HL-60 (cell line): ENCODE measurements around the gene C19orf44.

Experiments
- DNase-seq, 2 experiments: peaks; one replicate each; pipeline ENCODE4 v3.0.0-alpha.2; 2010 to 2020; ENCODE audit warnings: low read depth in 1 of 2, low spot score in 1 of 2
- H3K27ac ChIP-seq: fragments of 250-450 bp; sonication (Bioruptor Pico); replicated peaks from 2 replicates; pipeline ENCODE4 v1.5.1; 2020; ENCODE audit warnings: mild to moderate bottlenecking, moderate library complexity
- H3K27me3 ChIP-seq: fragments of 250-450 bp; sonication (Bioruptor Pico); 2 replicates; pipeline ENCODE4 v1.5.1; 2021; ENCODE audit warnings: mild to moderate bottlenecking, moderate library complexity; ENCODE audit not compliant: insufficient read depth, poor library complexity, severe bottlenecking
- H3K4me3 ChIP-seq: replicated peaks from 2 replicates; pipeline ENCODE4 v1.5.1; 2011; ENCODE audit warnings: mild to moderate bottlenecking, control low read depth, low read length; ENCODE audit not compliant: insufficient read depth
- CTCF ChIP-seq: IDR thresholded peaks from one replicate; pipeline ENCODE4 v1.5.1; 2011; ENCODE audit warnings: low read length, control low read depth, inconsistent platforms; ENCODE audit not compliant: insufficient read depth
- GABPA ChIP-seq: IDR thresholded peaks from 2 replicates; pipeline ENCODE4 v1.6.1; 2012; ENCODE audit warnings: low read depth
- POLR2AphosphoS5 ChIP-seq: IDR thresholded peaks from 2 replicates; pipeline ENCODE4 v1.6.1; 2012; ENCODE audit warnings: low read depth
- REST ChIP-seq: IDR thresholded peaks from 2 replicates; pipeline ENCODE4 v1.6.1; 2012; ENCODE audit warnings: low read depth; ENCODE audit not compliant: insufficient replicate concordance
- SPI1 ChIP-seq: IDR thresholded peaks from 2 replicates; pipeline ENCODE4 v1.6.1; 2012; ENCODE audit warnings: low read depth, mild to moderate bottlenecking, borderline replicate concordance

C19orf44 gene

GRCh38 chr19:16531380-16531669, 35.1 kb downstream of the C19orf44 start:
- Histone ChIP-seq H3K27me3 (no peaks in the 10 kb centered on the region), H3K4me3 (no peak overlapping the region), H3K27ac (no peak overlapping the region)
- TF ChIP-seq CTCF, result no peak
- DNase-seq, result no peak

GRCh38 chr19:16532440-16533234, 36.4 kb downstream of the C19orf44 start:
- Histone ChIP-seq H3K27ac (no peak overlapping the region), H3K4me3 (no peak overlapping the region), H3K27me3 (no peaks in the 10 kb centered on the region)
- TF ChIP-seq SPI1 (no peak), CTCF (no peak), REST (no peak), GABPA (no peak), POLR2AphosphoS5 (no peak)
- no peak for DNase-seq

- Histone ChIP-seq H3K27me3 (no peaks in the 10 kb centered on the region), H3K4me3 (no peak overlapping the region), H3K27ac (no peak overlapping the region)
- no peak for DNase-seq
- TF ChIP-seq GABPA (no peak), POLR2AphosphoS5 (no peak), SPI1 (no peak), REST (no peak), CTCF (no peak)
These were observed 39.2 kb downstream of the C19orf44 start for GRCh38 chr19:16535381-16535780.

- TF ChIP-seq GABPA (no peak), SPI1 (no peak), CTCF (no peak), REST (no peak), POLR2AphosphoS5 (no peak)
- Histone ChIP-seq H3K27me3 (no peaks in the 10 kb centered on the region), H3K27ac (no peak overlapping the region), H3K4me3 (no peak overlapping the region)
- no peak for DNase-seq
These were observed 39.9 kb downstream of the C19orf44 start for GRCh38 chr19:16536130-16536529.
